AML-193 (cell line): ENCODE data around the gene MCF2L.

Source experiments
- DNase-seq, 2 experiments: peaks; one replicate each; lab custom pipeline; 2025; lab: John Stamatoyannopoulos, UW

MCF2L gene

DNA sequence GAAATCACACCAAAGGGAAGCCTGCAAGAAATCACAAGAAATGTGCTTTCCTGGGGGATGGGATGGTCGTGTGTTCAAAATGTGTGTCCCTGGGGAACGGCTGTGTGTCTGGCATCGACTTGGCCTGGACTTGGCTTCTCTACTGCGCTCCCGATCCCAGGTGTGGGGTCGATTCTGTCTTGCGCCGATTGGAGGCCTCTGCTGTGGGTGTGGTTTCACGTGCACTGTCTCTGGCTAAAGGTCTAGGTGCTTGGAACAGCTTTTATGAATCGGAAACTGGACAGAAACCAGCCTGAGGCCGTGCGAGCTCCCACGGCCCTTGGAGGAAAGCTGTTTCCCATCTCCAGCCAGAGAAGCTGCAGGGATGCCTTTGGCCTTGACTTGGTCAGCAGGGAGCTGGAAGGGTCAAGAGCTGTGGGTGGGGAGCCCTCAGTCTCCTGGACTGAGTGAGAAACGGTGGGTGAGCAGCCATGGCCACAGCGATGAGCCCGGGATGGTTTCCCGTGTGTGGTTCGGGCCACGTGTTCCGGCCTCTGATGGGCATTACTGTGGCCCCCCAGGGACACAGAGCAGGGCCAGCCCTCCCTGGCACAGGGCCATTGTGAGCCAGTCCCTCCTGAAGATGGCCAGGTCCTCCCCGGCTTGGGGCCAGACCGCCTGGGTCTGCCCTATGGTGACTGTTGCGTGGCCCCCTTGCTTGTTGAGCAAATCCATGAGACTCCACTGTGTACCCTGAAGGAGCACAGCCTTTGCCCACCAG lies 29.7 kb downstream of the MCF2L start:
- DNase-seq = no peak

DNA sequence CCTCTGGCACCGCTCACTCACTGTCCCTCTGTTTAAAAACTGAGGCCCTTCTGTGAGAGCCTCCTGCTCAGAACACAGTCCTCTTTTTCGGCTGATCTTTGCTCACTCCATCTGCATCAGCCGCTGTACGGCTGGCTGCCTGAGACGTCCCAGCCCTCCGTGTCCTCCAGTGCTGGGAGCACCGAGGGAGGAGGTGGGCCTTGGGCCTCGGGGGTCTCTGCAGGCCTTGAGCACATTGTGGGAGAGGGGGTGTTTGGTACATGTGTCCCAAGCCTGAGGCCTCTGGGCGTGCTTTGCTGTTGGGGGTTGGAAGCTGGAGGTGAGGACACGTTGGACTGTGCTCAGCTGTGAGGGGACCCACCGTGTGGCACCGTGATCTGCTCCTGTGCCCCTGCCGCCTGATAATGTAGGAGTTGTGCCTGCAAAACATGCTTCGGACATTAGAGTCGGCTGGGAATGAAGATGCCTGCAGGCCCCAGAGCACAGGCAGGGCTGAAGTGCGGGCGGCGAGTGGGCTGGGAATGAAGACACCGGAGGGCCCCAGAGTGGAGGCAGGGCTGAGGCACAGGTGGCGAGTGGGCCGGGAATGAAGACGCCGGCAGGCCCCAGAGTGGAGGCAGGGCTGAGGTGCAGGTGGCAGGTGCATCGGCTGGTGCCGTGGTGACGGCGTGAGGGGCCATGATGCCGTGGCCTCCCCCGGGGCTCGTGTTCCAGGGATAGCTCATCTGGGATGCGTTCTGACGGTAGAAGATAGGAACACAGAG lies 30.6 kb downstream of the MCF2L start:
- no peak for DNase-seq

DNA sequence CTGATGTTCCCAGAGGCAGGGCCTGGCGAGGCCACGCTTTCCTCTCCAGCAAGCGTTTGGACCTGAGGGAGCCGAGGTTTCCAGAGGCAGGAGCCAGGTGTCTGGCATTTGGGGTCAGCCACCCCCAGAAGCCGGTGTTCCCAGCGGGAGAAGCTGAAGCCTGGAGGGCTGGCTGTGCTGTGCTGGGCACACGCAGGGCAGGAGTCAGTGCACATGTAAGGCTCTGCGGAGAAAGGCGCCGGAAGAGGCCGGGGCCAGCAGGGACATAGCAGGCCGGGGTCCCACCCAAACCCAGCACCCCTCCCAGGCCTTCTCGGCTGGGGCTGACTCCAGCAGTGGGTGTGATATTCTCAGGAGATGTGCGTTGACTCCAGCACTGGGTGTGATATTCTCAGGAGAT lies 31.6 kb downstream of the MCF2L start:
- DNase-seq = no peak

DNA sequence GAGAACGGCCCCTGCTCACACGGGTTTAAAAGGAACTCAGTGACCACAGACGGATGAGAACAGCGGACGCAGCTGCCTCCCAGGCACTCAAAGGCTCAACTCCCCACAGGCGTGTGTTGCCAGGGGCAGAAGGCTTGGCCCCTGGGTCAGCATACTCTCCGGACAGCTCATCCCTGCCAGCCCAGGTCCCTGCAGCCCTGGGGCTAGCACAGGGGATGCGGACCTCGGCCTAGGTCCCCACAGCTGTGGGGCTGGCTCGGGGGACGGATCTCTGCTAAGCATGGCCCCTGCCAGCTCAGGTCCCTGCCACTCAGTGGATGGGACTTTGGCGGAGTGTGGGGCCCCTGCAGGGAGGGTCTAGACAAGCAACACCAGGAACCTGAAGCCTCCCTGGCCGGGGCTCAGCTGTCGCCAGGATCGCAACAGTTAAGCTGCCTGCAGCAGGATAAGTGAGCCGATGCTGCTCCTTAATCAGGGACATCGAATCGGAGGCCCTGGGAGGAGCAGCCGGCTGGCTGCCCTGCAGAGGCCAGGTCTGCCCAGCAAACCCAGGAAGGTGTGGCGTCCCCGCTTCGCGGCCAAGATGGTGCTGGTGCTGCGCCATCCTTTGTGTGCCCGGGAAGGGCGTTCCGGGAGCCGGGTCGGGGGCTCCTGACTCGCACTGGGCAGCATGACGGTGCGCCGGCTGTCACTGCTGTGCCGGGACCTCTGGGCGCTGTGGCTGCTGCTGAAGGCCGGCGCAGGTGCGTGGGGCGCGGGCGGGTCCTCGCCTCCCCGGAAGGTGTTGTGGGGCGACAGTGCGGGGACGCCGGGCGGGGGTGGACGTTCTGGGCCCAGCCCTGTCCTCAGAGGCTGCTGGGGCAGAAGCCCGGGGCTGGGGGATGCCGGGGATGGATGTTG lies 32.5 kb downstream of the MCF2L start:
- DNase-seq = no peak

DNA sequence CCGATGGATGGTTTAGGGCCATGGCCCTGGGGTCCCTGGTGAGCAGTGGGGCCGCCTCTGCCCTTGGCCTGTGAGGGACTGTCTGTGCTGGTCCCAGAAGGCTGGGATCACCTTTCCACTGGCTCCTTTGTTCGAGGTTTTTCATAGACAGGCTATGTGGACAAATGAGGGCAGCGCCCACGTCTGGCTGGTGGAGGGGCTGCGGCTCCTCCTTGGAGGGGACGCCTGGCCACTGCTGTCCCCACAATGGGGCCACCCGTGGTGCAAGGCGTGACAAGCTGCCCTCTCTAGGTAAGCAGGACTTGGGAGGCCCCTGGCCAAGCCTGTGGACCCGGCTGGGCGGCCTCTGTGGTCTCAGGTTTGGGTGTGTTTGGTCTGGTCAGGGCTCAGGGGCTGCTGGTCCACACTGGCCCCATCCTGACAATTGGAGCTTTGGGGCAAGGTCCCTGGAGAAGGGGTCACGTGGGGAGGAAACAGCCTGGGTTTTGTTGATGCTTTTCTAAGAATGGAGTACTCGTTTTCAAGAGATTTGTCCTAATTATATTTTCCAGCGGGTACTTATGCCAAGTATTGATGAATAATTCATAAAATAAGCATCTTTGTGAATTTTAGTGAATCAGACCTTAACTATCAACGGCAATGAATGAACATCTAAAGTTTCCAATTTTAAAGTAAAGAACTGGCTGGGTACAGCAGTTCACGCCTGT lies 33.3 kb downstream of the MCF2L start:
- DNase-seq = no peak

DNA sequence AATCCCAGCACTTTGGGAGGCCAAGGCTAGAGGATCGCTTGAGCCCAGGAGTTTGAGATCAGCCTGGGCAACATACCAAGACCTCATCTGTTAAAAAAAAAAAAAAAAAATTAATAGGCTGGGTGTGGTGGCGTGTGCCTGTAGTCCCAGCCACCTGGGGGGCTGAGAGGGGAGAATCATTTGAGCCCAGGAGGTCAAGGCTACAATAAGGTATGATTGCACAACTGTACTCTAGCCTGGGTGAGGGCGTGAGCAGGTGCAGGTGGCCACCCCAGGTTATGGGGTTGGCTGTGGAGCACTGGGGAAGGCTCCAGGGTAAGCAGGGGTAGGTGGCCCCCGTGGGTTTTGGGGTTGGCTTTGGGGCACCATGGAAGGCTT lies 33.9 kb downstream of the MCF2L start:
- no peak for DNase-seq

DNA sequence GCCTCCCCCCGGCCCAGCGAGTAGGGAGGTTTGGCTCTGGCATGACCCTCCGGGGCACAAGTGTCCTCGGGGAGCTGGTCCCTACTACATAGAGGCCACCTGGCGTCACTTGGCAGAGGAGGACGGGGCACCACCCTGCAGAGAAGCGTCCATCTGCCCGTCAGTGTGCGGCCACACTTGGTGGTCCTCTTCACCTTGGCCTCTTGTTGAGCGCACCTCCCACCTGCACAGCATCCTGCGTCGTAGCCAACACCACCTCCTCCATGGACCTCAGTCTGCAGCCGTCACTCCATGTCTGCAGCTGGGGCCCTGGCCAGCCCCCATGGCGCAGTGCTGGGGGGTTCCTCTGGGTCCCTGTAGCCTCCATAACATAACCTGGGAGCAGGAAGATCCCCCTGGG lies 35.1 kb downstream of the MCF2L start:
- no peak for DNase-seq

DNA sequence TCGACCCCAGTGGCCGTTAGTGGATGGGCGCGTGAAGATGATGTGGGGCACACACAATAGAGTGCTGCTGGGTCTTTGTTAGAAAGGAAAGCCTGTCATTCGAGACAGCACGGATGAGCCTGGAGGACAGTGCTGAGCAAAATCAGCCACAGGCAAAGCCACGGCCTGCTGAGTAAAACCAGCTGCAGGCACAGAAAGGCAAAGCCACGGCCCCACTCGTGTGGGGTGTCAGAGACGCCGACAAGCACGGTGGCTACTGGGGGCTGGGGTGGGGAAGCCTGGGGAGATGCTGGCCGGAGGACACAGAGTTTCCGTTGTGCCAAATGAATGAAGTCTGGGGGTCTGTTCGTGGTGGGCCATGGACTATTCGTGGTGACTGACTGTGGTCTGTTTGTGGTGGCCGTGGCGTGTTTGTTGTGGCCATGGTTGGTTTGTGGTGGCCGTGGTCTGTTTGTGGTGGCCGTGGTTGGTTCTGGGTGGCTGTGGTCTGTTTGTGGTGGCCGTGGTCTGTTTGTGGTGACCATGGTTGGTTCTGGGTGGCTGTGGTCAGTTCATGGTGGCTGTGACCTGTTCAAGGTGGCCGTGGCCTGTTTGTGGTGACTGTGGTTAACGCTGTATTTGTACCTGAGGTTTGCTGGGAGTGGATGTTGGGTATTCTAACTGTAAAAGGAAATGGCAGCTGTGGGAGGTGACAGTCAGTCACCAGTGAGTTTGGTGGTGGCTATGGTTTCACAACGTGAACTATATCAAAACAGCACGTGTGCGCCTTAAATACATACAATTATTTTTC lies 36.3 kb downstream of the MCF2L start:
- no peak for DNase-seq

DNA sequence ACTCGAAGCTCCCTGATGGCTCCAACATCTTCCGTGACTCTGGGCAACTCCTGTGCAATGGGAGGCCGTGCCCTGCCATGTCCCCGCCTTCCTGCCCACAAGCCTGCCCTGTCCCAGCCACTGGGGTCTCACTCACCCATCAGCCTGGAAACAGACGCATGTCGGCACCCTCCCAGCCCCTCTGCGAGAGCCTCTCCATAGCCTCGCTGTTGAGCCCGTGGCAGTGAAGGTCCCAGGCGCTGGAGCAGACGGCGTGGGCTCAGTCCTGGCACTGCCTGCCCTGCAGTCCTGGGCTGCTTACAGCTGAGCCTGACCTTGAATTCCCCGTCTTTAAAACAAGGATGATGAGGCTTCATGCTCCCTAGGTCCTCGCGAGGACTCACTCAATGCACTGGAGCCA lies 37.0 kb downstream of the MCF2L start:
- DNase-seq = no peak

DNA sequence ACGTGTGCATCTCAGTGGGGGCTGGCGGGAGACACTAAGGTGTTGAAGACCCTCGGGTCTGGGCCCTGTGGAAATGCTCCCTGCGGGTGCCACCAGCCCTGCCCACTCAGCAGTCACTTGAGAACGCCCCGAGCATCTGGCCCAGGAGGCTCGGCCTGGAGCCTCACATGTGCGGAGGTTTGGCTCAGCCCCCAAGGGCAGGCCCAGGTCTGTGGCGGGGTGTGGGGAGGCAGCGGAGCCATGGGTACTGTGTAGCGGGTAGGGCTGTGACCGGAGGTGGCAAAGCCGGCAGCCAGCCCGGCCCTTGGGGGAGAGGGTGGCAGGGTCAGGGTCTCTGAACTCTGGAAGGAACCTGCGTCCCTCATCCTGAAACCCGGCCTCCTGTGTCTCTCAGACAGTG lies 37.6 kb downstream of the MCF2L start:
- DNase-seq = no peak

DNA sequence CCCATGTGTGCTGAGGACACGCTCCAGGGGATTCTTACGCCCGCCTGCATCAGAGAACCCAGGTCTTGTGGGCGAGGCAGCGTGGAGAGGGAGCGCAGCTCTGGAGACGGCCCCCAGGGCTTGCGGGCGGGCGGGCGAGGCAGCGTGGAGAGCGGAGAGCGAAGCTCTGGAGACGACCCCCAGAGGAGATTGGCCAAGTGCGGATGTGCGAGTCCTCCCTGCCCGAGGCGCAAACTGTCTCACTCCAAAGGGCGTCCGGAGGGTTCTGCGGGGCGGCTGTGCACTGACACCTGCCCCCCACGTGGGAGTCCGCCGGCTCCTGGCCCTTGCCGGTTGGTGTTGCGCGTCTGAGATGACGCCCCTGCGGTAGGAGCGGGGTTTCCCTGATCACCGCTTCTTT lies 39.8 kb downstream of the MCF2L start:
- no peak for DNase-seq

DNA sequence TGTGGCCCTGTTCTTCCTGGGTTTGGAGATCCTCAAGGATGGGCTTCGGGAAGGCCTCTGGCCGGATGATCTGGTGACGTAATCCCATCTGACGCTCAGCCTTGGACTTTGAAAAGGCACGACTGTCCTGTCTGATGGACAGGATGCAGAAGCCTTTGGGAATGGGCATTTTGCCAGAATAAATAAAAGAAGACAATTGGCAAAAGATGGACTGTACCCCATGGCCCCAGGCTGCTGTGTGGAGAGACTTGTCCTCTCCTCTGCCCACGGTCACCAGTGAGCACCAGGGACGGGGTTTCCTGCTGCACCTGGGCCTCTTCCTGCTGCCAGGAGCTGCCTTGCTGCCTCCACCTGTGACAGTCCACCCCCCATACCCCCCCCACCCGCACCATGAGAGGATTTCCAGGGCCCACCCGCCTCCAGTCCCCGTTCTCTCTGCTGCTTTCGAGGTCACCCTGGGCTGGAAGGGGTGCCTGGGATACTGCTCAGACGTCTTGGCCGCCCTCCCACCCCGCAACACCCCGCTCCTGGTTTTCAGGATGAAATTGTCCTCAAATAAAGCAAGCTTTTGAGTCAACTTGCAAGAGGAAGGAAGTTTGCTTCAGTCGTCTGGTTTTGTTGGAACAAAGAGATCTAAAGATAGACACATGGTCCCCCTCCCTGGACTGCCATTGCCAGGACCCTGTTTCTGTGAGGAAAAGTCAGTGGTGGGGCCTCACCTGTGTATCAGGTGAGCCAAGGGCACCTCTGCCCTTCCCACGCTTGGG lies 40.9 kb downstream of the MCF2L start:
- no peak for DNase-seq

DNA sequence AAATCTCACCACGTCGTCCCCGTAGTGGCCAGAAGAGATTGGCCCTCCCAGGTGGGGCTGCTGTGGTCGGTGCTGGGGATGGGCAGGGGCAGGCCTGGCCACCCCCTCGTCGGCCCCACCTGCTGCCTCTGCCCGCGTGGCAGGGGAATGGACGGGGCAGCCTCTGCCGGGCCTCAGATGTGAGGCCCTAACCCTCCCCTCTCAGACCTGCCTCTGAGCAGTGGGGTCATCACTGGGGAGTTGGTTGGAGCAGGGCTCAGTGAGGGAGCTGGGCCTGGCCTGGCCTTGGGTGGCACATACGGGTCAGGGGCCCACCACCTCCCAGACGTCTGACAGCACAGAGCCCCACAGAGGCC lies 41.5 kb downstream of the MCF2L start:
- no peak for DNase-seq

DNA sequence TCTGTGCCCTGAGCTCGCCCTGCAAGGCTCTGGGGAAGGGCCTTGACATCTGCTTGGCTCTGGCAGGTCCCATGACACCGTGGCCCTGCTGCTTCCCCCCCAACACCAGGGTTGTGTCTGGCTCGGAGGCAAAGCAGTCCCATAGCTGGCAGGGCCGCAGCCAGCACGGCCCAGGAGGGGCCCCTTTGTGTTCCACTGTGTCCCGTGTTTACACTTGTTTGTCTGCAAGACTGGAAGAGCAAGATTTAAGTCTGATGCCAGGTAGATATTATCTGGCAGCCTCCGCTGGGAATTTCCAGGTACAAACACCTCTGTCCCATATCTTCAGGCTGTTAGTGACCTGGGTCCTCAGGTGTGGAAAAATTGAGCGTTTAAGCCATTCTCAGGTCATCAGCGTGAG lies 44.3 kb downstream of the MCF2L start:
- DNase-seq = no peak

DNA sequence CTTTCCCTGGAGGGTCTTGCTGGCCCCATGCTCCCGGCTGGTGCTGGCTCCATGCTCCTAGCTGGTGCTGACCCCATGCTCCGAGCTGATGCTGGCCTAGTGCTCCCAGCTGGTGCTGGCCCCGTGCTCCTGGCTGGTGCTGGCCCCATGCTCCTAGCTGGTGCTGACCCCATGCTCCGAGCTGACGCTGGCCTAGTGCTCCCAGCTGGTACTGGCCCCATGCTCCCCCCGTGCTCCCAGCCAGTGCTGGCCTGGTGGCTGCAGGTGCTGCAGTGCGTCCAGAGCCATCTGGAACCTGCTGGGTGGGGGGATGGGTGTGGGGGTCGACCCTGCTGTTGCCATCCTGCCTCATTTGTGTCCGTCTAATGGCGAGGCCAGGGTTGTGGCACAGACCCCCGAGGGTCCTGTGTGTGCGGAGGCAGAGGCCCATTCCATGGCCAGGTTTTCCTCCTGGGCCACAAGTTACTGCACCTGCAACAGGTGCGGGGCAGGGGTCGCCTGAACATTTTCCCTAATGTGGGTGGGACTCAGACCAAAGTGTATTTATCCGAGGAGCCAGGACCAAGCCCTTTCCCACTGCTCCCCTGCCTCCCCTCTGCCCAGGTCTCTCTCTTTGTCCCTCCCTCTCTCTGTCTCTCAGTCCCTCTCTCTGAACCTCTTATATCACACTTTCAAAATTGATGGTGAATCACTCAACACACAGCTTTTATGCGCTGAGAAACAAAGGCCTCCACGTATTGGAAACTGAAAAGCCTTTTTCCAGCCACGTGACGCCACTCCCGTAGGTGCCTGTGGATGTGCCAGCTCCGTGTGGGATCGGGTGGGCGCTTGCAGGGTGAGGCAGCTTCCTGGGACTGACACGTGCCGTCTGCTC lies 45.1 kb downstream of the MCF2L start:
- no peak for DNase-seq

DNA sequence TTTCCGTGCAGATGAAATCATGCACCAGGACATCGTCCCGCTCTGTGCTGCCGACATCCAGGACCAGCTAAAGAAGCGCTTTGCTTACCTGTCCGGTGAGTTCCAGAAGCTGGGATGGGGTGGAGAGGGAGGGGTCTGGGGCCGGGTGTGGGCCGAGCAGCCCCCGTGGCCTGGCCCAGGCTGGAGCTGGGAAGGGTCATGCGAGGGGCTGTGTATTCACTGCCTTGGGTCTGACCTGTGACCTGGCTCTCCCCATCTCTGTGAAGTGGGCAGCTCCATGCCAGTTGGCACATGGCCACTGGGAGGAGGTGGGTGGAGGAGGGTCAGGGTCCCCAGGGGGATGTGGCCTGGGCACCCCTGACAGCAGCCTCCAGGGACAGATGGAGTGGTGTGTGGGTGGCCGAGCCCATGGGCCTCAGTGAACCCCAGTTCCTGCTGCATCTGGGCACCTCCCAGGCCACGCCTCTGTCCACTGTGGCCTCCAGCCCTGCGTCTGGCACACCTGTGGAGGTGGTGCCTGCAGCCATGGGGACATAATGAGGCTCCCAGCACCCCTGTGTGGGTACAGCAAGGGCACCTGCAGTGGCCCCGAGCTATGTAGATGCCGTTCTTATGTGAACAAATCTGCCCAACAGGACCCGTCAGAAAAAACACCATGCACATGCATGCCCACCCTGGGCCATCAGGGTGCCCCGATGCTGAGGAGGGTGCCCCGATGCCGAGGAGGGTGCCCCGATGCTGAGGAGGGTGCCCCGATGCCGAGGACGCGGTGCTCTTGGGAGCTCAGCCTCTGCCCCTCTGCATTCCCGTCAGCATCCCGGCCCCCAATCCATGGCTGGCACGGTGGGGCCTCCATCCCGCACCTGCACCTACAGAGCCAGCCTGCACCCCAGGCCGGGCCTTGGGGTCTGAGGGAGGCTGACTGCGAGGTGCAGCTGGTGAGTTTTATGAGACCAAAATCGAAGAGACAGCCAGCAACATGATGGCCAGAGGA lies 46.0 kb downstream of the MCF2L start:
- DNase-seq = no peak

DNA sequence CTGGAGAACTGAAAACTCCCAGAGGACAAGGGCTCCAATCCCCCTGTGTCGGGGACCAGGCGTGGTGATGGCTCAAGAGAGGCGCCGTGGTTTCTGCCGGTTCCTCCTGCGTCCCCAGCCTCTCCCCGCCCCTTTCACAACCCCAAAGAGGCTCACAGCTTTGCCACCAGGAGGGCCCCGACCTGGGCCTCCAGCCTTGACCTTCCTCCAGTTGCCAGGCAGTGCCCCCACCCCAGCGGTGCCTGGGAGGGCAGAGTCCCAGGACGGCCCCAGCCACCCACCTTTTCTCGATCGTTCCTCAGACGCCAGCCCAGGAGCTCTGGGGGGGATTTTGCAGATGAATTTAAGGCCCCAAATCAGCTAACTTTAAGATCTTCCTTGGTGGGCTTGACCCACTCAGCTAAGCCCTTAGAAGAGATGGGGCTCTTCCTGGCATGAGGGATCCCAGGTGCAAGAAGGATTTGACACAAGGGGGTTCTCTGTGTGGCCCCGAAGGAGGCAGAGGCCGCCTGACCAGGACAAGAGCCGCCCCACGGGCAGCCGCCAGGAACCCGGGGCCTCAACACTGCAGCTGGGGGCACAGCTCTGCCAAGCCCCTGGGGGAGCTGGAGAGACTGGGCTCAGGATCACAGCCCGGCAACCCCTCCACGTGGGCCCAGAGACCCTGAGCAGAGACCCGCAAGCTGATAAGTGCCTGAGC lies 47.0 kb downstream of the MCF2L start:
- DNase-seq = no peak
